Measurements from ENCODE around the gene DDX39B.
"Not testable (repeated sequence)": the region's sequence is repeated elsewhere in the genome, so short reads cannot be mapped to it uniquely, and the experiment has no call there.

Gene DDX39B

GRCh38 chr6:31575952-31576685, 34.3 kb upstream of the DDX39B start:
- no peak for DNase-seq (ENCODE audit: low spot score)

DNA sequence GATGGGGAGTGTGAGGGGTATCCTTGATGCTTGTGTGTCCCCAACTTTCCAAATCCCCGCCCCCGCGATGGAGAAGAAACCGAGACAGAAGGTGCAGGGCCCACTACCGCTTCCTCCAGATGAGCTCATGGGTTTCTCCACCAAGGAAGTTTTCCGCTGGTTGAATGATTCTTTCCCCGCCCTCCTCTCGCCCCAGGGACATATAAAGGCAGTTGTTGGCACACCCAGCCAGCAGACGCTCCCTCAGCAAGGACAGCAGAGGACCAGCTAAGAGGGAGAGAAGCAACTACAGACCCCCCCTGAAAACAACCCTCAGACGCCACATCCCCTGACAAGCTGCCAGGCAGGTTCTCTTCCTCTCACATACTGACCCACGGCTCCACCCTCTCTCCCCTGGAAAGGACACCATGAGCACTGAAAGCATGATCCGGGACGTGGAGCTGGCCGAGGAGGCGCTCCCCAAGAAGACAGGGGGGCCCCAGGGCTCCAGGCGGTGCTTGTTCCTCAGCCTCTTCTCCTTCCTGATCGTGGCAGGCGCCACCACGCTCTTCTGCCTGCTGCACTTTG, 33.6 kb upstream of the DDX39B start, which contains the start of gene TNF:
Gene TNF, plus strand, starts transcription at position 231 of the 567 bp plus-strand sequence. Its CDS starts 177 bp downstream, at position 408.
- DNase-seq (ENCODE audit: low spot score) = no peak

- no peak for DNase-seq (ENCODE audit: low spot score)
Measured at GRCh38 chr6:31574106-31575061, 32.6 kb upstream of the DDX39B start.

- no peak for DNase-seq (ENCODE audit: low spot score)
Measured at GRCh38 chr6:31573239-31574105, 31.7 kb upstream of the DDX39B start.

GRCh38 chr6:31572041-31572911, 30.5 kb upstream of the DDX39B start, which contains the start of gene LTA:
TSS of gene LTA (plus strand) at chr6:31572289. CDS start at chr6:31572743, 454 bp downstream.
- DNase-seq (ENCODE audit: low spot score) = no peak

GRCh38 chr6:31569861-31570536, 28.2 kb upstream of the DDX39B start:
- DNase-seq (ENCODE audit: low spot score) = no peak

- no peak for DNase-seq (ENCODE audit: low spot score)
Measured at GRCh38 chr6:31568537-31568961, 26.7 kb upstream of the DDX39B start.

- no peak for DNase-seq (ENCODE audit: low spot score)
Measured at GRCh38 chr6:31567531-31568370, 25.9 kb upstream of the DDX39B start.

DNA sequence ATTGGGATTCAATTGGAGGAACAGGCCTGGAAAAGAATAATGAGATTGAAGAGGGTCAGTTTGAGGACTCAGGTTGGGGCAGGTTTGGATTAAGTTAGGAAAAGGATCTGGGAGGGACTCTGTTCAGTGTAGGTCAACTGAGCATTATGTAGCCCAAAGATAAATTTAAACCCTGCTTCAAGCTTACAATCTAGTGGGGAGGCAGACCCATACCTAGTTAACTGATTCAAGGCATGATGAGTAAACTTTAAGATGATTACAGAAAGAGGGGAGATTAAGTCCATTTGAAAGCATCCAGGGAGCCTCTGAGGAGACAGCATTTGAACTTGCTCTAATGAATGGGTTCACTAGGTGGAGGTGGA, 18.9 kb upstream of the DDX39B start:
- no peak for DNase-seq (ENCODE audit: low spot score)

DNA sequence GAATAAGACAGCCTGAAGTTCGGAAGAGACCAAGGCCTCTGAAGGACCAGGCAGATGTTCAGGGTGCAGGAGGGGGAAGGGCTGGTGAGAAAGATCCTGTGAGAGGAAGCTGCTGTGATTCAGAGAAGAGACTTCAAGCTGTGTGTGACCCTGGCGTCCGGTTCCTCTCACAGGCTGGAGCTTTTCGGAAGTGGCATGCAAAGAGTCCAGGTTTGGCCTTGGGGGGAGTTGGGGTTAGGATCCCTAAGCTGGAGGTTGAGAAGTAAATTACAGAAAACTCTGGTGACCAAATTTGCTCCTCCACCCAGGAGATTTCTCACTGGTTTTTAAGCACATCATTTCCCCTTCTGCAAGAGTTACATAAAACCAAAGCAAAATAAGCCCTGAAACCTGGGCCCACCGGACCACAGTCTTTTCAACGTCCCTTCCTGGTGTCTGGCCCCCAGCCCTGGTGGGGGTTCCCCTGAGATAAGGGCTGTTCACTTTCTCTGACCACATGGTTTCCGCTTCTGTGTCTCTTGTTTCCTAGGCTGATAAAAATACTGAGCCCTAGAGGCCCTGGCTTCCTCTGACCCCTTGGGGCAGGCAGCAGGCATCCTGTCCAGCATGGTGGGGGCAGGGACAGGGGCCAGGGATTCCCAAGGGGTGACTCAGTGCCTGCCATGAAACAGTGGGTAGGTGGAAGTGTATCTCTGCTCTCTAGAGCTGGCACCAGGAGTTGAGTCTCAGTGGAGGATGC, 18.3 kb upstream of the DDX39B start:
- DNase-seq (ENCODE audit: low spot score) = no peak

GRCh38 chr6:31559606-31559957, 17.8 kb upstream of the DDX39B start:
- no peak for DNase-seq (ENCODE audit: low spot score)

- no peak for DNase-seq (ENCODE audit: low spot score)
Measured at GRCh38 chr6:31558631-31559500, 17.1 kb upstream of the DDX39B start.

GRCh38 chr6:31558318-31558625, 16.5 kb upstream of the DDX39B start:
- no peak for DNase-seq (ENCODE audit: low spot score)

DNA sequence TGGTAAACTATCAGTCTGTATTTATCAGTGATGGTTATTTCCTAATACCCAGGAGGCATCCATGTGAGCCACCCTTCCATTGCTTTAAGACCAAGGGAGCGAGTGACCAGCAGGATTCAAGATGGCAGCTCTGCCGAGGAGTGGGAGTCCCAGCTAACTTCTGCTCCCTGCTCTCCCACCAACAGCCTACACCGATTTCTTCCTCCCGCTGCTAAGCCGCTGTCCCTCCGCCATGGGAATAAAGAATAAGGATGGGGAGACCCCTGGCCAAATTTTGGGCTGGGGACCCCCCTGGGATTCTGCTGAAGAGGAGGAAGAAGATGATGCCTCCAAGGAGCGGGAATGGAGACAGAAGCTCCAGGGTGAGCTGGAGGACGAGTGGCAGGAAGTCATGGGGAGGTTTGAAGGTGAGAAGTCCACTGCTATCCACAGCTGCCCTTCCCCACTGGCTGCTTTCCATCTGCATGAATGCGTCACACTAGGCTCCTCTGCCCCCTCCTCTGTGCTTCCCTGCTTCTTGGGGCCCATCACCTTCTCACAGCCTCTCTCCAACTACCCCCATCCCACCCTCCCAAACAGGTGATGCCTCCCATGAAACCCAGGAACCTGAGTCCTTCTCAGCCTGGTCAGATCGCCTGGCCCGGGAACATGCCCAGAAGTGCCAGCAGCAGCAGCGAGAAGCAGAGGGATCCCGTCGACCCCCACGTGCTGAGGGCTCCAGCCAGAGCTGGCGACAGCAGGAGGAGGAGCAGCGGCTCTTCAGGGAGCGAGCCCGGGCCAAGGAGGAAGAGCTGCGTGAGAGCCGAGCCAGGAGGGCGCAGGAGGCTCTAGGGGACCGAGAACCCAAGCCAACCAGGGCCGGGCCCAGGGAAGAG, 15.9 kb upstream of the DDX39B start:
- no peak for DNase-seq (ENCODE audit: low spot score)

GRCh38 chr6:31556307-31556706, 14.5 kb upstream of the DDX39B start:
- no peak for DNase-seq (ENCODE audit: low spot score)

DNA sequence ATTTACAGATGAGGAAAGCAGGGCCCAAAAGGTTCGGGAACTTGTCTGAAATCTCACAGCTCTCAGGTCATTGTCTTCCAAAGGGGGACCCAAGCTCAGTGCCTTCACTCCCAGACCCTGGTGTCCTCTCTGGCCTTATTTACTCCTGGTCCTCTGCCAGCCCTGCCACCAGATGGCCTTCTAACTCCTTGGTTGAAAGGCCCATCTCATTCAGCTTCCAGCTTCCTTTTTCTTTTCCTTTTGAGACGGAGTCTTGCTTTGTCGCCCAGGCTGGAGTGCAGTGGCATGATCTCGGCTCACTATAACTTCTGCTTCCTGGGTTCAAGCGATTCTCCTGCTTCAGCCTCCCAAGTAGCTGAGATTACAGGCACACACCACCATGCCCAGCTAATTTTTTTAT, 9.6 kb upstream of the DDX39B start:
- DNase-seq (ENCODE audit: low spot score) = not testable (repeated sequence)

GRCh38 chr6:31548544-31548873, 6.7 kb upstream of the DDX39B start:
- DNase-seq (ENCODE audit: low spot score) = no peak

All from hematopoietic multipotent progenitor cell treated with erythropoietin and hydrocortisone succinate and interleukin-3 and kit ligand, for 17 days (in vitro differentiated cells).